Lung (tissue), 12 donors: ENCODE measurements around the gene KRTAP5-11. TPM values are rescaled to one million over a fixed set of nuclear protein-coding genes. Genes with fewer than 3 reads are reported as not detected.
A peak's percentile ranks its signal among the peaks of the same experiment; 100 is the strongest.
"Not testable (repeated sequence)": the region's sequence is repeated elsewhere in the genome, so short reads cannot be mapped to it uniquely, and the experiment has no call there.

ENCODE experiments used
- ATAC-seq: fragments of 200-7000 bp; cut with Tn5 transposase; one replicate; pipeline ENCODE4 v1.9.1; 2020; ENCODE audit warnings: moderate number of reproducible peaks; ENCODE audit not compliant: insufficient read depth, low FRiP score
- DNase-seq, 3 donors: peaks; one replicate each; pipeline ENCODE4 v3.0.0-alpha.2; 2013 to 2017
- H3K27ac ChIP-seq, 2 donors: one replicate each; pipeline ENCODE4 v1.5.1; 2013; ENCODE audit warnings: mild to moderate bottlenecking in 2 of 2, moderate library complexity in 2 of 2, control low read depth in 1 of 2, inconsistent platforms in 1 of 2, low read depth in 1 of 2, low read length in 1 of 2
- H3K27me3 ChIP-seq, 3 donors: one replicate each; pipeline ENCODE4 v1.5.1; 2013; ENCODE audit warnings: low read length in 2 of 3; ENCODE audit not compliant: control insufficient read depth in 3 of 3, insufficient read depth in 3 of 3
- H3K36me3 ChIP-seq, 4 donors: one replicate each; pipeline ENCODE4 v1.5.1; 2013; ENCODE audit warnings: low read length in 4 of 4, mild to moderate bottlenecking in 1 of 4, moderate library complexity in 1 of 4; ENCODE audit not compliant: control insufficient read depth in 4 of 4, insufficient read depth in 4 of 4
- H3K4me1 ChIP-seq, 5 donors: one replicate each; pipeline ENCODE4 v1.5.1; 2013; ENCODE audit warnings: low read length in 5 of 5, mild to moderate bottlenecking in 2 of 5, moderate library complexity in 1 of 5; ENCODE audit not compliant: control insufficient read depth in 5 of 5, insufficient read depth in 5 of 5
- H3K4me3 ChIP-seq: one replicate; pipeline ENCODE4 v1.5.1; 2013; ENCODE audit warnings: mild to moderate bottlenecking, control low read depth, moderate library complexity
- H3K9ac ChIP-seq, 2 donors: one replicate each; pipeline ENCODE4 v1.5.1; 2013; ENCODE audit warnings: low read length in 2 of 2, control low read depth in 1 of 2; ENCODE audit not compliant: insufficient read depth in 1 of 2
- H3K9me3 ChIP-seq, 4 donors: one replicate each; pipeline ENCODE4 v1.5.1; 2013; ENCODE audit warnings: low read length in 3 of 4, mild to moderate bottlenecking in 1 of 4, moderate library complexity in 1 of 4; ENCODE audit not compliant: control insufficient read depth in 4 of 4, insufficient read depth in 3 of 4
- WGBS, 2 donors: extraction: QIAGEN DNeasy Blood & Tissue Kit; methylation state at CpG; one replicate each; pipeline ENCODE4 v1.1.7; 2013; 5-methylcytosine and 5-hydroxymethylcytosine counted together
- polyA plus RNA-seq, 2 donors: library from polyadenylated mRNA; stranded (reverse); fragments of 200-250 nt; gene quantifications; one replicate each; pipeline ENCODE4 v1.2.1, GENCODE V29; 2013
- total RNA-seq, 2 donors: library from RNA; depleted of rRNA in 1 of 2; stranded (reverse); fragments of >200 nt in 1 of 2; gene quantifications; one replicate each; pipeline ENCODE4 v1.2.1, GENCODE V29; 2014 to 2021
- TF ChIP-seq, protein P1 (sequence below): IDR thresholded peaks from 2 replicates; pipeline ENCODE4 v1.5.1; 2012; ENCODE audit warnings: mild to moderate bottlenecking; ENCODE audit errors: control extremely low read depth, extremely low read depth
- donor health status: control.
- donor health status: control.
- donor health status: Bipolar disorder and iron deficiency.
- donor health status: healthy.
- donor health status: DM: yes; HTN: yes; CAD: no.

The KRTAP5-11 gene
- total and polyA plus RNA-seq, 4 donors, result not detected

DNA sequence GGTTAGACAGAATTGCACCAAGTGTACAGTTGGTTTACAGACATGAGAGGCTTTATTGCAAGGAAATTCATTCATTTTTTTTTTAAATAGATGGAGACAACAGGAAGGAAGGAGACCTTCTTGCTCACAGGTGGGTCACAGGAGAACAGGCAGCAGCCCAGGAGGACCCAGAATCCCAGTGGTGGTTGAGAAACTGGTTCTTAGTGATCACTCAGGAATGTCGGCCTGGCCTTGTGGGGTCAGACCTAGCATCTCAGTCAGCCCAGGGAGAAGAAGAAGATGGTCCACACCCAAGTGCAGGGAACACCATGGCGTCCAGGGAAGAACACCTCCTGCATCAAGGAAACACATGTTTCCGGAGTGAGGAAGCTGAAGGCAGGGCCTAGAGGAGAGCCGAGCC, 849 bp downstream of the KRTAP5-11 start:
- H3K4me1 ChIP-seq, result no peaks in the 10 kb centered on the region
- H3K27me3 ChIP-seq, result peaks cover 0 to 5% (median 0%) of the 10 kb centered on the region in 3 donors
- no peaks in the 10 kb centered on the region for H3K9me3 ChIP-seq
- ATAC-seq (no peak), DNase-seq (no peak)
- no peaks in the 10 kb centered on the region for H3K36me3 ChIP-seq
- no peak overlapping the region for H3K9ac ChIP-seq
- H3K4me3 ChIP-seq, result no peak overlapping the region
- WGBS, 2 donors, result 77 to 83% methylated on average over 4 of the region's 4 CpGs
- TF ChIP-seq, protein P1, sequence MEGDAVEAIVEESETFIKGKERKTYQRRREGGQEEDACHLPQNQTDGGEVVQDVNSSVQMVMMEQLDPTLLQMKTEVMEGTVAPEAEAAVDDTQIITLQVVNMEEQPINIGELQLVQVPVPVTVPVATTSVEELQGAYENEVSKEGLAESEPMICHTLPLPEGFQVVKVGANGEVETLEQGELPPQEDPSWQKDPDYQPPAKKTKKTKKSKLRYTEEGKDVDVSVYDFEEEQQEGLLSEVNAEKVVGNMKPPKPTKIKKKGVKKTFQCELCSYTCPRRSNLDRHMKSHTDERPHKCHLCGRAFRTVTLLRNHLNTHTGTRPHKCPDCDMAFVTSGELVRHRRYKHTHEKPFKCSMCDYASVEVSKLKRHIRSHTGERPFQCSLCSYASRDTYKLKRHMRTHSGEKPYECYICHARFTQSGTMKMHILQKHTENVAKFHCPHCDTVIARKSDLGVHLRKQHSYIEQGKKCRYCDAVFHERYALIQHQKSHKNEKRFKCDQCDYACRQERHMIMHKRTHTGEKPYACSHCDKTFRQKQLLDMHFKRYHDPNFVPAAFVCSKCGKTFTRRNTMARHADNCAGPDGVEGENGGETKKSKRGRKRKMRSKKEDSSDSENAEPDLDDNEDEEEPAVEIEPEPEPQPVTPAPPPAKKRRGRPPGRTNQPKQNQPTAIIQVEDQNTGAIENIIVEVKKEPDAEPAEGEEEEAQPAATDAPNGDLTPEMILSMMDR, result no peak
- H3K27ac ChIP-seq, result no peak overlapping the region

- Histone ChIP-seq H3K36me3 (no peaks in the 10 kb centered on the region), H3K4me3 (no peak overlapping the region), H3K4me1 (no peaks in the 10 kb centered on the region), H3K9me3 (no peaks in the 10 kb centered on the region), H3K27me3 (peaks cover 0 to 5% (median 0%) of the 10 kb centered on the region in 3 donors), H3K27ac (no peak overlapping the region), H3K9ac (no peak overlapping the region)
- TF ChIP-seq, protein P1, result peak; percentile 54
- ATAC-seq, result peak; percentile 36
- 8 to 10% methylated on average over 8 of the region's 8 CpGs for WGBS, 2 donors
- peak; percentile 63 to 86 (median 78) for DNase-seq
Measured at GRCh38 chr11:71580057-71581003, 2.3 kb downstream of the KRTAP5-11 start.

GRCh38 chr11:71579513-71579912, 3.2 kb downstream of the KRTAP5-11 start:
- H3K9me3 ChIP-seq, DNase-seq, H3K4me1 ChIP-seq, H3K36me3 ChIP-seq, H3K27ac ChIP-seq, ATAC-seq, H3K9ac ChIP-seq, H3K4me3 ChIP-seq, H3K27me3 ChIP-seq: not testable (repeated sequence)
- WGBS, 2 donors, result 69 to 72% methylated on average over 7 of the region's 7 CpGs

GRCh38 chr11:71577469-71578004, 5.1 kb downstream of the KRTAP5-11 start:
- Histone ChIP-seq H3K27ac (no peak overlapping the region), H3K4me1 (no peaks in the 10 kb centered on the region), H3K9ac (no peak overlapping the region), H3K36me3 (no peaks in the 10 kb centered on the region), H3K27me3 (peaks cover 0 to 5% (median 0%) of the 10 kb centered on the region in 3 donors), H3K4me3 (no peak overlapping the region), H3K9me3 (no peaks in the 10 kb centered on the region)
- no peak for ATAC-seq
- DNase-seq, result no peak
- WGBS, 2 donors, result 91 to 96% methylated on average over 7 of the region's 7 CpGs
- TF ChIP-seq, protein P1, result no peak

- H3K4me3 ChIP-seq, H3K9me3 ChIP-seq, H3K4me1 ChIP-seq, H3K27ac ChIP-seq, H3K27me3 ChIP-seq, H3K36me3 ChIP-seq, ATAC-seq, DNase-seq, H3K9ac ChIP-seq: not testable (repeated sequence)
- 90 to 95% methylated on average over 38 to 39 of the region's 41 CpGs for WGBS, 2 donors
Measured at GRCh38 chr11:71576688-71577465, 5.8 kb downstream of the KRTAP5-11 start.
